Breast epithelium (tissue), 4 donors: ENCODE data around the gene AATK. TPM values are rescaled to one million over a fixed set of nuclear protein-coding genes. Genes with fewer than 3 reads are reported as not detected.

Experiments
- DNase-seq, 2 donors: peaks; one replicate each; pipeline ENCODE4 v3.0.0-alpha.2; 2019; ENCODE audit warnings: low spot score in 2 of 2
- H3K27ac ChIP-seq, 2 donors: fragments of 200-600 bp; sonication (generic) in 1 of 2; one replicate each; pipeline ENCODE4 v1.5.1; 2016 to 2019; ENCODE audit warnings: mild to moderate bottlenecking in 1 of 2
- H3K27me3 ChIP-seq, 2 donors: fragments of 200-600 bp; sonication (generic) in 1 of 2; one replicate each; pipeline versions ENCODE4 v1.5.1 to v1.6.0; 2017 to 2019; ENCODE audit warnings: control low read depth in 1 of 2, mild to moderate bottlenecking in 1 of 2
- H3K36me3 ChIP-seq: fragments of 200-600 bp; one replicate; pipeline ENCODE4 v1.5.1; 2019
- H3K4me1 ChIP-seq, 2 donors: fragments of 200-600 bp; sonication (generic); one replicate each; pipeline ENCODE4 v1.5.1; 2016 to 2019; ENCODE audit warnings: control low read depth in 1 of 2
- H3K4me3 ChIP-seq, 3 donors: fragments of 200-600 bp; sonication (generic); 1 replicate in 2 of 3; 2 replicates in 1 of 3; pipeline ENCODE4 v1.5.1; 2016 to 2019; ENCODE audit warnings: mild to moderate bottlenecking in 3 of 3, moderate library complexity in 2 of 3
- H3K9me3 ChIP-seq, 2 donors: fragments of 200-600 bp; sonication (generic) in 1 of 2; one replicate each; pipeline ENCODE4 v1.5.1; 2016 to 2019; ENCODE audit warnings: control low read depth in 1 of 2
- POLR2A ChIP-seq: fragments of 450-650 bp; IDR thresholded peaks from one replicate; pipeline ENCODE4 v1.6.1; 2016; ENCODE audit warnings: antibody characterized with exemption, mild to moderate bottlenecking, moderate library complexity
- POLR2AphosphoS5 ChIP-seq, 3 donors: sonication (generic); formaldehyde crosslinking; IDR thresholded peaks; one replicate each; pipeline ENCODE4 v1.6.1; 2017; ENCODE audit warnings: antibody characterized with exemption in 3 of 3
- intact Hi-C: fragments of 100-400 bp; cut with DNase I; formaldehyde crosslinking; loops from one replicate; pipeline ENCODE4 v1.15.1; 2023; ENCODE audit warnings: low total_unique reads
- total RNA-seq, 3 donors: library from RNA; depleted of rRNA; stranded (reverse); fragments of >200 nt; gene quantifications; one replicate each; pipeline ENCODE4 v1.1.0, GENCODE V29; 2016
- TF ChIP-seq, protein P1 (sequence below), 3 donors: fragments of 450-650 bp; IDR thresholded peaks; one replicate each; pipeline ENCODE4 v1.5.1; 2016 to 2017; ENCODE audit warnings: antibody characterized with exemption in 3 of 3, mild to moderate bottlenecking in 3 of 3, moderate library complexity in 3 of 3

AATK gene
- total RNA-seq, 3 donors from 2014 or later, result under 0.01 to 0.98 (median 0.73) TPM

DNA sequence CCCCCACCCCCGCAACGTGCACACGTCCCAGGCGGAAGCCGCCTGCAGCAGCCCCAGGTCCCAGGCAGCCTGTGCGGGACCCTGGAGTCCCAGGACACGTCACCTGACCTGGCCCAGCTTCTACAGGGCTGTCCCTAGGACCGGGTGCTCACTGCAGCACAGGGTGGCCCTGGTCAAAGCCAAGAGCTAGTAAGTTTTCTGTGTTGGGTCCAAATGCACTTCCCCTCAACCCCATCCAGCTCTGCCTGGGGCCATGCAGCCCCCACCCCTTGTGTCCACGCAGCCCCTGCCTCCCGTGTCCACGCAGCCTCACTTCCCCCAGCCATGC, 22.9 kb downstream of the AATK start:
- Histone ChIP-seq H3K4me3 (peak overlapping the region in 1 of 3 donors; percentile 37), H3K27me3 (no peaks in the 10 kb centered on the region), H3K27ac (no peak overlapping the region), H3K36me3 (no peaks in the 10 kb centered on the region), H3K4me1 (no peaks in the 10 kb centered on the region), H3K9me3 (no peaks in the 10 kb centered on the region)
- TF ChIP-seq POLR2A, result no peak
- no peak for TF ChIP-seq POLR2AphosphoS5 (IDR thresholded peaks at IDR 0.05)
- TF ChIP-seq, protein P1, sequence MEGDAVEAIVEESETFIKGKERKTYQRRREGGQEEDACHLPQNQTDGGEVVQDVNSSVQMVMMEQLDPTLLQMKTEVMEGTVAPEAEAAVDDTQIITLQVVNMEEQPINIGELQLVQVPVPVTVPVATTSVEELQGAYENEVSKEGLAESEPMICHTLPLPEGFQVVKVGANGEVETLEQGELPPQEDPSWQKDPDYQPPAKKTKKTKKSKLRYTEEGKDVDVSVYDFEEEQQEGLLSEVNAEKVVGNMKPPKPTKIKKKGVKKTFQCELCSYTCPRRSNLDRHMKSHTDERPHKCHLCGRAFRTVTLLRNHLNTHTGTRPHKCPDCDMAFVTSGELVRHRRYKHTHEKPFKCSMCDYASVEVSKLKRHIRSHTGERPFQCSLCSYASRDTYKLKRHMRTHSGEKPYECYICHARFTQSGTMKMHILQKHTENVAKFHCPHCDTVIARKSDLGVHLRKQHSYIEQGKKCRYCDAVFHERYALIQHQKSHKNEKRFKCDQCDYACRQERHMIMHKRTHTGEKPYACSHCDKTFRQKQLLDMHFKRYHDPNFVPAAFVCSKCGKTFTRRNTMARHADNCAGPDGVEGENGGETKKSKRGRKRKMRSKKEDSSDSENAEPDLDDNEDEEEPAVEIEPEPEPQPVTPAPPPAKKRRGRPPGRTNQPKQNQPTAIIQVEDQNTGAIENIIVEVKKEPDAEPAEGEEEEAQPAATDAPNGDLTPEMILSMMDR (IDR thresholded peaks at IDR 0.05), result no peak
- DNase-seq, result no peak
- intact Hi-C loops, result loop anchor here (5.0 kb wide), 1 partner anchor 94 kb away; the partner anchor contains the start of genes NDUFAF8 and TEPSIN

DNA sequence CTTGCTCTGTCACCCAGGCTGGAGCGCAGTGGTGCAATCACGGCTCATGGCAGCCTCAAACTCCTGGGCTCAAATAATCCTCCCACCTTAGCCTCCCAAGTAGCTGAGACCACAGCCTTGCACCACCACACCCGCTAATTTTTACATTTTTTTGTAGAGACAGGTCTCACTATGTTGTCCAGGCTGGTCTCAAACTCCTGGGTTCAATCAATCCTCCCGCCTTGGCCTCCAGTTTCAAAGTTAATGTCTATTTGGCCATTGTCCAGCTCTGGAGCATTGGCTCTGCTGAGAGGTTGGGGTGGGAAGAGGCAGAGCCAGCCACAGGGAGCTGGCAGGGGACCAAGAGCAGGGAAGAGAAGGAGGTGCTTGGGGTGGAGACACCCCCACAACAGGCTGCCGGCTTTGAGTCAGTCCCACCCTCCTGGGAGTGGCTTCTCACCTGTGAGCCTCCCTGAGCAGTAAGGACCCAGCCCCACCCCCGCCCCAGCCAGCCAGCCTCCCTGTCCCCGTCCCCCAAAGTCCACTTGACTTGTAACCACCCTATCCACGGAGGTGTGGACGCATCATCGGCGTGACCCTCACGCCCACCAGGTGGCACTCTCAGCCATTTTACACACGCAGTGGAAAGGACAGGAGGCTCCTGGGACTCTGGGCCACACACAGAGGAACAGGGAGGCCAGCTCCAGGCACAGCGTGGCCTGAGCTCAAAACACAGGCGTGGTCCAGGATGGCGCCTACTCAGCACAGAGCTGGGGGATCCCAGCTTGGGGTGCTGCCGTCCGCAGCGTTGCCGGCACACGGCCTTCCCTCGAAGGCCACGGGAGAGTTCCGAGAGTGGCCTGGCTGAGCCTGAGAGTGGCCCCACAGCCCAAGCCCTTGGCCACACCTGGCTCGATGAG, 23.5 kb downstream of the AATK start:
- H3K36me3 ChIP-seq, result no peaks in the 10 kb centered on the region
- no peaks in the 10 kb centered on the region for H3K4me1 ChIP-seq
- intact Hi-C loops, result loop anchor here (5.0 kb wide), 1 partner anchor 95 kb away; the partner anchor contains the start of genes NDUFAF8 and TEPSIN
- no peaks in the 10 kb centered on the region for H3K27me3 ChIP-seq
- H3K27ac ChIP-seq, result no peak overlapping the region
- peak; percentile 78 to 82 for DNase-seq
- TF ChIP-seq, protein P1 (IDR thresholded peaks at IDR 0.05), result peak; percentile 20 to 66 (median 38)
- no peak for TF ChIP-seq POLR2AphosphoS5 (IDR thresholded peaks at IDR 0.05)
- peak overlapping the region in 1 of 3 donors; percentile 37 for H3K4me3 ChIP-seq
- no peaks in the 10 kb centered on the region for H3K9me3 ChIP-seq

DNA sequence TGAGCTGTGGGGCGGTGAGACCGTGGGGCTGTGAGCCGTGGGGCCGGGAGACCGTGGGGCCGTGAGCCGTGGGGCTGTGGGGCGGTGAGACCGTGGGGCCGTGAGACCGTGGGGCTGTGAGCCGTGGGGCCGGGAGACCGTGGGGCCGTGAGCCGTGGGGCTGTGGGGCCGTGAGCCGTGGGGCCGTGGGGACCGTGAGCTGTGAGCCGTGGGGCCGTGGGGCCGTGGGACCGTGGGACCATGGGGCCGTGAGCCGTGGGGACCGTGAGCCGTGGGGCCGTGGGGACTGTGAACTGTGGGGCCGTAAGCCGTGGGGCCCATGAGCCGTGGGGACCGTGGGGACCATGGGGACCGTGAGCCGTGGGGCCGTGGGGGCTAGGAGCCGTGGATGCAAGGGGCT, 25.3 kb downstream of the AATK start:
- TF ChIP-seq POLR2AphosphoS5 (IDR thresholded peaks at IDR 0.05) (no peak), POLR2A (no peak)
- TF ChIP-seq, protein P1 (IDR thresholded peaks at IDR 0.05), result no peak
- Histone ChIP-seq H3K27me3 (no peaks in the 10 kb centered on the region), H3K4me3 (no peak overlapping the region), H3K9me3 (no peaks in the 10 kb centered on the region), H3K27ac (no peak overlapping the region), H3K36me3 (no peaks in the 10 kb centered on the region), H3K4me1 (no peaks in the 10 kb centered on the region)
- DNase-seq, result no peak
- intact Hi-C loops, result loop anchor here (5.0 kb wide), 1 partner anchor 97 kb away; the partner anchor contains the start of genes NDUFAF8 and TEPSIN

DNA sequence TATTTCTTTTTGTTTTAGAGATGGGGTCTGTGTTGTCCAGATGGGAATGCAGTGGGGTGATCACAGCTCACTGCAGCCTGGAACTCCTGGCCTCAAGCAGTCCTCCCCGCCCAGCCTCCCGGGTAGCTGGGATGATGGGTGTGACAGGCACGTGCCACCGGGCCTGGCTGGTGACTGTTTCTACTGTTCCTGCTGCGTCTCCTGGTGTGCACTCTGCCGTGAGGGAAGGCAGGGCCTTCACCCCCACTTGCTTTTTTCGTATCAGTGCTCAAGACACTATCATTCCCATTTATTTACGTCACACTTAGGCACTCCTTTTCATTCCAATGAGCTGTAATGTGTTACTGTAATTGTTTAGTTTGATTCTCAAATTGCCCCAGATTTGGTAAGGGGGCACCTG, 26.0 kb downstream of the AATK start:
- TF ChIP-seq, protein P1 (IDR thresholded peaks at IDR 0.05), result no peak
- TF ChIP-seq POLR2A (no peak), POLR2AphosphoS5 (IDR thresholded peaks at IDR 0.05) (no peak)
- intact Hi-C loops, result loop anchor here (5.0 kb wide), 1 partner anchor 97 kb away; the partner anchor contains the start of genes NDUFAF8 and TEPSIN
- no peaks in the 10 kb centered on the region for H3K4me1 ChIP-seq
- no peak overlapping the region for H3K27ac ChIP-seq
- no peaks in the 10 kb centered on the region for H3K27me3 ChIP-seq
- H3K4me3 ChIP-seq, result no peak overlapping the region
- no peaks in the 10 kb centered on the region for H3K9me3 ChIP-seq
- DNase-seq, result no peak
- no peaks in the 10 kb centered on the region for H3K36me3 ChIP-seq

DNA sequence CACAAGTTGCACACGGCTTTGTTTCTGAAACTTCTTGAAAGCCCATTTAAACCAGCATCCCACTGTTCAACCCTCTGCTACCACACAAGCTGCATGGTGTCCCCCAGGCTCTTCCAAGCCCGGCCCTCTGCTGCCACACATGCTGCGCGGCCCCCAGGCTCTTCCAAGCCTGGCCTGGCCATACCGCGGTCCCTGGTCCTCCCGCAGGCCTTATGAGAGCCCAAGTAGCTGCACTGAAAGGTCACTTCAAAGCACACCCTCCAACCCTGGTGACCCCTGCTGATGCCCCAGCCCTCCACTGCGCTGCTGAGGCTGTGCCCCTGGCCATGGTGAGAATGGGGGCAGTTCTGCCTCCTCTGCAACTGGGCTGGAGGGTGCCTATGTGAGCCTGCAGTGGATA, 26.6 kb downstream of the AATK start:
- DNase-seq, result no peak
- intact Hi-C loops, result no loop called here
- H3K4me3 ChIP-seq, result no peak overlapping the region
- no peak overlapping the region for H3K27ac ChIP-seq
- no peaks in the 10 kb centered on the region for H3K9me3 ChIP-seq
- H3K27me3 ChIP-seq, result no peaks in the 10 kb centered on the region
- no peaks in the 10 kb centered on the region for H3K4me1 ChIP-seq
- TF ChIP-seq, protein P1 (IDR thresholded peaks at IDR 0.05), result no peak
- no peak for TF ChIP-seq POLR2AphosphoS5 (IDR thresholded peaks at IDR 0.05)
- no peak for TF ChIP-seq POLR2A
- H3K36me3 ChIP-seq, result no peaks in the 10 kb centered on the region
